ENCODE measurements around the gene FGFBP1. TPM values are rescaled to one million over a fixed set of nuclear protein-coding genes. Genes with fewer than 3 reads are reported as not detected.

The FGFBP1 gene
- total RNA-seq, 1 donor from 2014 or later = not detected

GRCh38 chr4:15936495-15936894 is 2.0 kb downstream of the FGFBP1 start:
- DNase-seq (ENCODE audit: extremely low spot score, unreplicated experiment) = no peak
- Mint-ChIP-seq H3K36me3 (ENCODE audit: unreplicated experiment) (no peaks in the 10 kb centered on the region), H3K27me3 (ENCODE audit: unreplicated experiment) (no peaks in the 10 kb centered on the region), H3K4me1 (ENCODE audit: unreplicated experiment) (no peaks in the 10 kb centered on the region), H3K27ac (ENCODE audit: unreplicated experiment) (no peak overlapping the region), H3K4me3 (ENCODE audit: unreplicated experiment) (no peak overlapping the region), H3K9me3 (ENCODE audit: unreplicated experiment) (no peaks in the 10 kb centered on the region)
- no peak for TF ChIP-seq CTCF (IDR thresholded peaks at IDR 0.05)

- H3K4me1 Mint-ChIP-seq (ENCODE audit: unreplicated experiment) = no peaks in the 10 kb centered on the region
- no peak for TF ChIP-seq CTCF (IDR thresholded peaks at IDR 0.05)
- no peaks in the 10 kb centered on the region for H3K9me3 Mint-ChIP-seq (ENCODE audit: unreplicated experiment)
- H3K36me3 Mint-ChIP-seq (ENCODE audit: unreplicated experiment) = no peaks in the 10 kb centered on the region
- no peak for DNase-seq (ENCODE audit: extremely low spot score, unreplicated experiment)
- H3K4me3 Mint-ChIP-seq (ENCODE audit: unreplicated experiment) = no peak overlapping the region
- no peak overlapping the region for H3K27ac Mint-ChIP-seq (ENCODE audit: unreplicated experiment)
- H3K27me3 Mint-ChIP-seq (ENCODE audit: unreplicated experiment) = no peaks in the 10 kb centered on the region
These were observed 2.8 kb downstream of the FGFBP1 start for GRCh38 chr4:15935504-15936402.

- DNase-seq (ENCODE audit: extremely low spot score, unreplicated experiment) = no peak
- Mint-ChIP-seq H3K27ac (ENCODE audit: unreplicated experiment) (no peak overlapping the region), H3K4me3 (ENCODE audit: unreplicated experiment) (no peak overlapping the region)
These were observed 4.3 kb downstream of the FGFBP1 start for GRCh38 chr4:15934259-15934658.

GRCh38 chr4:15931451-15932210 is 6.9 kb downstream of the FGFBP1 start:
- Mint-ChIP-seq H3K27me3 (ENCODE audit: unreplicated experiment) (no peaks in the 10 kb centered on the region), H3K4me1 (ENCODE audit: unreplicated experiment) (no peaks in the 10 kb centered on the region), H3K4me3 (ENCODE audit: unreplicated experiment) (no peak overlapping the region), H3K27ac (ENCODE audit: unreplicated experiment) (no peak overlapping the region), H3K9me3 (ENCODE audit: unreplicated experiment) (no peaks in the 10 kb centered on the region), H3K36me3 (ENCODE audit: unreplicated experiment) (no peaks in the 10 kb centered on the region)
- no peak for TF ChIP-seq CTCF (IDR thresholded peaks at IDR 0.05)
- no peak for DNase-seq (ENCODE audit: extremely low spot score, unreplicated experiment)

More at GRCh38 chr4:15934259-15934658, 4.3 kb downstream of the FGFBP1 start:
- Mint-ChIP-seq H3K36me3 (ENCODE audit: unreplicated experiment) (no peaks in the 10 kb centered on the region), H3K4me1 (ENCODE audit: unreplicated experiment) (no peaks in the 10 kb centered on the region), H3K27me3 (ENCODE audit: unreplicated experiment) (no peaks in the 10 kb centered on the region), H3K9me3 (ENCODE audit: unreplicated experiment) (no peaks in the 10 kb centered on the region)
- TF ChIP-seq CTCF (IDR thresholded peaks at IDR 0.05) = no peak

GRCh38 chr4:15930314-15930713 is 8.2 kb downstream of the FGFBP1 start:
- H3K9me3 Mint-ChIP-seq (ENCODE audit: unreplicated experiment) = no peaks in the 10 kb centered on the region
- TF ChIP-seq CTCF (IDR thresholded peaks at IDR 0.05) = no peak
- H3K27me3 Mint-ChIP-seq (ENCODE audit: unreplicated experiment) = no peaks in the 10 kb centered on the region
- no peak overlapping the region for H3K27ac Mint-ChIP-seq (ENCODE audit: unreplicated experiment)
- H3K4me1 Mint-ChIP-seq (ENCODE audit: unreplicated experiment) = no peaks in the 10 kb centered on the region
- no peaks in the 10 kb centered on the region for H3K36me3 Mint-ChIP-seq (ENCODE audit: unreplicated experiment)
- H3K4me3 Mint-ChIP-seq (ENCODE audit: unreplicated experiment) = no peak overlapping the region
- DNase-seq (ENCODE audit: extremely low spot score, unreplicated experiment) = no peak

All from osteocyte (in vitro differentiated cells).